ENCODE measurements around the gene RNLS. TPM values are rescaled to one million over a fixed set of nuclear protein-coding genes. Genes with fewer than 3 reads are reported as not detected.

Gene RNLS
- total RNA-seq, 3 donors from 2014 or later (not counting 1 experiment from before 2014, with no cell fraction given) = 4.0 to 6.8 (median 4.4) TPM

- Mint-ChIP-seq H3K36me3 (no peaks in the 10 kb centered on the region), H3K4me3 (no peak overlapping the region)
- no peak for ATAC-seq
Observed at GRCh38 chr10:88297103-88297502, 286.0 kb downstream of the RNLS start.

GRCh38 chr10:88293651-88294230 is 289.4 kb downstream of the RNLS start:
- Histone ChIP-seq H3K9me3 (ENCODE audit: control insufficient read depth, insufficient read depth, low read length) (no peaks in the 10 kb centered on the region), H3K27me3 (ENCODE audit: control insufficient read depth, insufficient read depth, low read length) (no peaks in the 10 kb centered on the region), H3K36me3 (ENCODE audit: control insufficient read depth, insufficient read depth, low read length) (no peaks in the 10 kb centered on the region), H3K4me3 (ENCODE audit: low read length) (no peak overlapping the region), H3K4me1 (ENCODE audit: control insufficient read depth, insufficient read depth, low read length) (no peaks in the 10 kb centered on the region), H3K27ac (ENCODE audit: low read length) (no peak overlapping the region)
- intact Hi-C loops (cut with micrococcal nuclease) = no loop called here
- ATAC-seq (no peak), DNase-seq (no peak)
- Mint-ChIP-seq H3K9me3 (no peaks in the 10 kb centered on the region), H3K4me3 (no peak overlapping the region), H3K4me1 (no peaks in the 10 kb centered on the region), H3K36me3 (no peaks in the 10 kb centered on the region), H3K27ac (no peak overlapping the region), H3K27me3 (ENCODE audit: low read depth in 2 of 2) (peaks cover 0 to 7% of the 10 kb centered on the region in 2 donors)
- WGBS (ENCODE audit: insufficient coverage) = 100% methylated on average over 1 of the region's 3 CpGs
- no peak for TF ChIP-seq CTCF (IDR thresholded peaks at IDR 0.05)

More at GRCh38 chr10:88297103-88297502, 286.0 kb downstream of the RNLS start:
- Histone ChIP-seq H3K27ac (ENCODE audit: low read length) (no peak overlapping the region), H3K9me3 (ENCODE audit: control insufficient read depth, insufficient read depth, low read length) (no peaks in the 10 kb centered on the region), H3K4me3 (ENCODE audit: low read length) (no peak overlapping the region), H3K36me3 (ENCODE audit: control insufficient read depth, insufficient read depth, low read length) (no peaks in the 10 kb centered on the region), H3K27me3 (ENCODE audit: control insufficient read depth, insufficient read depth, low read length) (no peaks in the 10 kb centered on the region), H3K4me1 (ENCODE audit: control insufficient read depth, insufficient read depth, low read length) (no peaks in the 10 kb centered on the region)
- intact Hi-C loops (cut with micrococcal nuclease) = no loop called here
- Mint-ChIP-seq H3K4me1 (no peaks in the 10 kb centered on the region), H3K27ac (no peak overlapping the region), H3K27me3 (ENCODE audit: low read depth in 2 of 2) (no peaks in the 10 kb centered on the region), H3K9me3 (no peaks in the 10 kb centered on the region)
- TF ChIP-seq CTCF (IDR thresholded peaks at IDR 0.05) = no peak
- no peak for DNase-seq
- 95% methylated on average over 3 of the region's 3 CpGs for WGBS (ENCODE audit: insufficient coverage)

GRCh38 chr10:88293073-88293472 is 290.0 kb downstream of the RNLS start:
- H3K9me3 ChIP-seq (ENCODE audit: control insufficient read depth, insufficient read depth, low read length) = no peaks in the 10 kb centered on the region
- no peaks in the 10 kb centered on the region for H3K4me1 Mint-ChIP-seq
- H3K36me3 ChIP-seq (ENCODE audit: control insufficient read depth, insufficient read depth, low read length) = no peaks in the 10 kb centered on the region
- 92% methylated on average over 1 of the region's 1 CpG for WGBS (ENCODE audit: insufficient coverage)
- no peaks in the 10 kb centered on the region for H3K4me1 ChIP-seq (ENCODE audit: control insufficient read depth, insufficient read depth, low read length)
- no peaks in the 10 kb centered on the region for H3K9me3 Mint-ChIP-seq
- no peak for ATAC-seq
- H3K4me3 Mint-ChIP-seq = no peak overlapping the region
- no peak for TF ChIP-seq CTCF (IDR thresholded peaks at IDR 0.05)
- intact Hi-C loops (cut with micrococcal nuclease) = no loop called here
- DNase-seq = no peak
- no peak overlapping the region for H3K27ac Mint-ChIP-seq
- no peaks in the 10 kb centered on the region for H3K36me3 Mint-ChIP-seq
- H3K27ac ChIP-seq (ENCODE audit: low read length) = no peak overlapping the region
- peaks cover 0 to 7% of the 10 kb centered on the region in 2 donors for H3K27me3 Mint-ChIP-seq (ENCODE audit: low read depth in 2 of 2)
- no peak overlapping the region for H3K4me3 ChIP-seq (ENCODE audit: low read length)
- no peaks in the 10 kb centered on the region for H3K27me3 ChIP-seq (ENCODE audit: control insufficient read depth, insufficient read depth, low read length)

- no peaks in the 10 kb centered on the region for H3K36me3 ChIP-seq (ENCODE audit: control insufficient read depth, insufficient read depth, low read length)
- intact Hi-C loops (cut with micrococcal nuclease) = no loop called here
- peaks cover 0 to 7% of the 10 kb centered on the region in 2 donors for H3K27me3 Mint-ChIP-seq (ENCODE audit: low read depth in 2 of 2)
- no peaks in the 10 kb centered on the region for H3K27me3 ChIP-seq (ENCODE audit: control insufficient read depth, insufficient read depth, low read length)
- H3K9me3 ChIP-seq (ENCODE audit: control insufficient read depth, insufficient read depth, low read length) = no peaks in the 10 kb centered on the region
- TF ChIP-seq CTCF (IDR thresholded peaks at IDR 0.05) = no peak
- no peaks in the 10 kb centered on the region for H3K9me3 Mint-ChIP-seq
- no peak overlapping the region for H3K4me3 Mint-ChIP-seq
- no peak overlapping the region for H3K27ac Mint-ChIP-seq
- no peaks in the 10 kb centered on the region for H3K4me1 ChIP-seq (ENCODE audit: control insufficient read depth, insufficient read depth, low read length)
- H3K4me1 Mint-ChIP-seq = no peaks in the 10 kb centered on the region
- no peak overlapping the region for H3K4me3 ChIP-seq (ENCODE audit: low read length)
- H3K27ac ChIP-seq (ENCODE audit: low read length) = no peak overlapping the region
- ATAC-seq (no peak), DNase-seq (no peak)
- H3K36me3 Mint-ChIP-seq = no peaks in the 10 kb centered on the region
Observed at GRCh38 chr10:88292185-88292514, 291.0 kb downstream of the RNLS start.
